Thyroid gland (tissue), 4 donors: ENCODE data around the gene CBL.

Experiments used
- POLR2A ChIP-seq, 2 donors: fragments of 450-650 bp; IDR thresholded peaks; one replicate each; pipeline ENCODE4 v1.6.1; 2017; ENCODE audit warnings: antibody characterized with exemption in 2 of 2, mild to moderate bottlenecking in 2 of 2, moderate library complexity in 1 of 2
- TF ChIP-seq, protein P1 (sequence below), 6 experiments: fragments of 200-600 bp in 3 of 6; fragments of 450-650 bp in 3 of 6; sonication (generic) in 3 of 6; IDR thresholded peaks; one replicate each; pipeline ENCODE4 v1.5.1; 2016 to 2019; ENCODE audit warnings: antibody characterized with exemption in 6 of 6, mild to moderate bottlenecking in 2 of 6, inconsistent platforms in 1 of 6, moderate library complexity in 1 of 6

DNA sequence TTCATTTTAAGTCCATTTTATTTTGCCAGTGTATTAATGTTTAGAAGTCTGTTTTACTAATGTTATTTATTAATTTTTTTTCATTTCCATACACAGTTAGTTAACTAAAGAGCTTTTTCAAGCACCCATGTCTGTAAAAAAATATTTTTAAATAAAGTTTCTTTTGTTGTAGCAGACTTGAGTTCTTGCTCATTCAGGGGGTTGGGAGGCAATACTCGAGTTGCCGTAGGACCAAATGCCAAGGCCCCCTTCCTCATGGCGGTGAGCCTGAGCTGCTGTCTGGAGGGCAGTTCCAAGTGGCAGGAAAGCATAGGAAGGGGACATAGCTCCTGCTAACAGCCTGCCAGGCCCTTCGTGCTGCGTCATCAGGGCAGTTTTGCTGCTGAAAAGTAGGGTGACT is 101.8 kb downstream of the CBL start:
- TF ChIP-seq, protein P1, sequence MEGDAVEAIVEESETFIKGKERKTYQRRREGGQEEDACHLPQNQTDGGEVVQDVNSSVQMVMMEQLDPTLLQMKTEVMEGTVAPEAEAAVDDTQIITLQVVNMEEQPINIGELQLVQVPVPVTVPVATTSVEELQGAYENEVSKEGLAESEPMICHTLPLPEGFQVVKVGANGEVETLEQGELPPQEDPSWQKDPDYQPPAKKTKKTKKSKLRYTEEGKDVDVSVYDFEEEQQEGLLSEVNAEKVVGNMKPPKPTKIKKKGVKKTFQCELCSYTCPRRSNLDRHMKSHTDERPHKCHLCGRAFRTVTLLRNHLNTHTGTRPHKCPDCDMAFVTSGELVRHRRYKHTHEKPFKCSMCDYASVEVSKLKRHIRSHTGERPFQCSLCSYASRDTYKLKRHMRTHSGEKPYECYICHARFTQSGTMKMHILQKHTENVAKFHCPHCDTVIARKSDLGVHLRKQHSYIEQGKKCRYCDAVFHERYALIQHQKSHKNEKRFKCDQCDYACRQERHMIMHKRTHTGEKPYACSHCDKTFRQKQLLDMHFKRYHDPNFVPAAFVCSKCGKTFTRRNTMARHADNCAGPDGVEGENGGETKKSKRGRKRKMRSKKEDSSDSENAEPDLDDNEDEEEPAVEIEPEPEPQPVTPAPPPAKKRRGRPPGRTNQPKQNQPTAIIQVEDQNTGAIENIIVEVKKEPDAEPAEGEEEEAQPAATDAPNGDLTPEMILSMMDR (IDR thresholded peaks at IDR 0.05), result no peak
- no peak for TF ChIP-seq POLR2A (IDR thresholded peaks at IDR 0.05)
